MM.1S (cell line): ENCODE results near the gene LAMA3.

Source experiments
- DNase-seq: peaks from one replicate; pipeline ENCODE4 v3.0.0-alpha.2; 2015
- H2AFZ ChIP-seq: fragments of 300-600 bp; sonication (generic); 2 replicates; pipeline ENCODE4 v1.6.0; 2016; ENCODE audit warnings: antibody characterized with exemption, low read length
- H3F3A ChIP-seq: fragments of 300-600 bp; sonication (generic); 2 replicates; pipeline ENCODE4 v1.6.1; 2016; ENCODE audit warnings: mild to moderate bottlenecking, antibody characterized with exemption, low read length, moderate library complexity, mixed read lengths; ENCODE audit not compliant: insufficient read depth
- H3K27ac ChIP-seq: fragments of 300-600 bp; sonication (generic); 2 replicates; pipeline ENCODE4 v1.5.1; 2016; ENCODE audit warnings: mild to moderate bottlenecking, low read length
- H3K27me3 ChIP-seq: fragments of 300-600 bp; sonication (generic); replicated peaks from 2 replicates; pipeline ENCODE4 v1.6.0; 2016; ENCODE audit warnings: low read length; ENCODE audit not compliant: insufficient read depth
- H3K36me3 ChIP-seq: fragments of 300-600 bp; sonication (generic); replicated peaks from 2 replicates; pipeline ENCODE4 v1.6.1; 2016; ENCODE audit warnings: mild to moderate bottlenecking, low read length, mixed read lengths; ENCODE audit not compliant: insufficient read depth
- H3K4me1 ChIP-seq: fragments of 300-600 bp; sonication (generic); 2 replicates; pipeline ENCODE4 v1.6.1; 2016; ENCODE audit warnings: low read length, mixed read lengths
- H3K4me2 ChIP-seq: fragments of 300-600 bp; sonication (generic); 2 replicates; pipeline ENCODE4 v1.6.0; 2016; ENCODE audit warnings: low read depth, low read length
- H3K4me3 ChIP-seq: fragments of 300-600 bp; sonication (generic); 2 replicates; pipeline ENCODE4 v1.5.1; 2016; ENCODE audit warnings: low read length, mixed read lengths
- H3K79me2 ChIP-seq: fragments of 300-600 bp; sonication (generic); 2 replicates; pipeline ENCODE4 v1.6.1; 2016; ENCODE audit warnings: mixed run types, low read length, mixed read lengths
- H3K9ac ChIP-seq: fragments of 300-600 bp; sonication (generic); 2 replicates; pipeline ENCODE4 v1.6.1; 2016; ENCODE audit warnings: low read length, mixed read lengths
- H3K9me2 ChIP-seq: fragments of 300-600 bp; sonication (generic); replicated peaks from 2 replicates; pipeline ENCODE4 v1.6.1; 2016; ENCODE audit warnings: mild to moderate bottlenecking, low read length, mixed read lengths; ENCODE audit not compliant: insufficient read depth
- H3K9me3 ChIP-seq: fragments of 300-600 bp; sonication (generic); replicated peaks from 2 replicates; pipeline ENCODE4 v1.6.1; 2016; ENCODE audit warnings: mild to moderate bottlenecking, low read length, mixed read lengths; ENCODE audit not compliant: insufficient read depth
- H4K20me1 ChIP-seq: fragments of 300-600 bp; sonication (generic); 2 replicates; pipeline ENCODE4 v1.6.1; 2016; ENCODE audit warnings: mild to moderate bottlenecking, low read length, moderate library complexity, mixed read lengths; ENCODE audit not compliant: insufficient read depth
- CTCF ChIP-seq: fragments of 300-600 bp; sonication (generic); IDR thresholded peaks from 2 replicates; pipeline ENCODE4 v1.5.1; 2016; ENCODE audit warnings: antibody characterized with exemption, low read length, mixed read lengths
- EZH2 ChIP-seq: fragments of 300-600 bp; sonication (generic); optimal IDR thresholded peaks from 2 replicates; pipeline ENCODE3; 2017; ENCODE audit warnings: low read depth, mild to moderate bottlenecking, antibody characterized with exemption, low read length, mixed read lengths
- EZH2phosphoT487 ChIP-seq: fragments of 300-600 bp; sonication (generic); IDR thresholded peaks from 2 replicates; pipeline ENCODE4 v1.6.1; 2018; ENCODE audit warnings: antibody characterized with exemption, low read length

LAMA3 gene

GRCh38 chr18:23943903-23944624 lies 254.8 kb downstream of the LAMA3 start:
- Histone ChIP-seq H3K9ac (no peak overlapping the region), H3K9me3 (no peaks in the 10 kb centered on the region), H3K4me2 (no peak overlapping the region; the same call in 1 of the 2 replicates), H3K9me2 (no peaks in the 10 kb centered on the region), H3K4me1 (peaks cover 6% of the 10 kb centered on the region; the same call in 1 of the 2 replicates), H4K20me1 (no peaks in the 10 kb centered on the region), H3K27me3 (peaks cover 34% of the 10 kb centered on the region), H3K4me3 (no peak overlapping the region), H2AFZ (no peak overlapping the region), H3K27ac (no peak overlapping the region), H3K36me3 (no peaks in the 10 kb centered on the region), H3K79me2 (no peaks in the 10 kb centered on the region), H3F3A (no peaks in the 10 kb centered on the region)
- no peak for DNase-seq
- TF ChIP-seq EZH2phosphoT487 (no peak), CTCF (no peak), EZH2 (no peak)

GRCh38 chr18:23945416-23946079 lies 256.3 kb downstream of the LAMA3 start:
- Histone ChIP-seq H3K27ac (no peak overlapping the region), H4K20me1 (no peaks in the 10 kb centered on the region)

GRCh38 chr18:23949863-23950262 lies 260.6 kb downstream of the LAMA3 start:
- Histone ChIP-seq H3K27ac (no peak overlapping the region), H2AFZ (no peak overlapping the region)

More at GRCh38 chr18:23945416-23946079, 256.3 kb downstream of the LAMA3 start:
- Histone ChIP-seq H2AFZ (no peak overlapping the region), H3K36me3 (no peaks in the 10 kb centered on the region), H3K4me3 (no peak overlapping the region), H3K9me3 (no peaks in the 10 kb centered on the region), H3F3A (no peaks in the 10 kb centered on the region), H3K9ac (no peak overlapping the region), H3K4me1 (peaks cover 6% of the 10 kb centered on the region; the same call in 1 of the 2 replicates), H3K9me2 (no peaks in the 10 kb centered on the region), H3K4me2 (no peak overlapping the region), H3K27me3 (peaks cover 22% of the 10 kb centered on the region), H3K79me2 (no peaks in the 10 kb centered on the region)
- TF ChIP-seq EZH2, result no peak
- TF ChIP-seq CTCF, result no peak
- TF ChIP-seq EZH2phosphoT487, result no peak
- no peak for DNase-seq

More at GRCh38 chr18:23949863-23950262, 260.6 kb downstream of the LAMA3 start:
- Histone ChIP-seq H3K4me1 (no peaks in the 10 kb centered on the region), H3K9ac (no peak overlapping the region), H3K4me2 (no peak overlapping the region), H3K79me2 (no peaks in the 10 kb centered on the region), H3F3A (no peaks in the 10 kb centered on the region), H3K27me3 (no peaks in the 10 kb centered on the region; the same call in 1 of the 2 replicates), H3K4me3 (no peak overlapping the region), H3K9me3 (no peaks in the 10 kb centered on the region), H4K20me1 (no peaks in the 10 kb centered on the region), H3K9me2 (no peaks in the 10 kb centered on the region), H3K36me3 (no peaks in the 10 kb centered on the region)
- DNase-seq, result no peak
- TF ChIP-seq CTCF (no peak), EZH2 (no peak), EZH2phosphoT487 (no peak)
